ENCODE results near the gene PDZD8. TPM values are rescaled to one million over a fixed set of nuclear protein-coding genes. Genes with fewer than 3 reads are reported as not detected.

PDZD8 gene, protein sequence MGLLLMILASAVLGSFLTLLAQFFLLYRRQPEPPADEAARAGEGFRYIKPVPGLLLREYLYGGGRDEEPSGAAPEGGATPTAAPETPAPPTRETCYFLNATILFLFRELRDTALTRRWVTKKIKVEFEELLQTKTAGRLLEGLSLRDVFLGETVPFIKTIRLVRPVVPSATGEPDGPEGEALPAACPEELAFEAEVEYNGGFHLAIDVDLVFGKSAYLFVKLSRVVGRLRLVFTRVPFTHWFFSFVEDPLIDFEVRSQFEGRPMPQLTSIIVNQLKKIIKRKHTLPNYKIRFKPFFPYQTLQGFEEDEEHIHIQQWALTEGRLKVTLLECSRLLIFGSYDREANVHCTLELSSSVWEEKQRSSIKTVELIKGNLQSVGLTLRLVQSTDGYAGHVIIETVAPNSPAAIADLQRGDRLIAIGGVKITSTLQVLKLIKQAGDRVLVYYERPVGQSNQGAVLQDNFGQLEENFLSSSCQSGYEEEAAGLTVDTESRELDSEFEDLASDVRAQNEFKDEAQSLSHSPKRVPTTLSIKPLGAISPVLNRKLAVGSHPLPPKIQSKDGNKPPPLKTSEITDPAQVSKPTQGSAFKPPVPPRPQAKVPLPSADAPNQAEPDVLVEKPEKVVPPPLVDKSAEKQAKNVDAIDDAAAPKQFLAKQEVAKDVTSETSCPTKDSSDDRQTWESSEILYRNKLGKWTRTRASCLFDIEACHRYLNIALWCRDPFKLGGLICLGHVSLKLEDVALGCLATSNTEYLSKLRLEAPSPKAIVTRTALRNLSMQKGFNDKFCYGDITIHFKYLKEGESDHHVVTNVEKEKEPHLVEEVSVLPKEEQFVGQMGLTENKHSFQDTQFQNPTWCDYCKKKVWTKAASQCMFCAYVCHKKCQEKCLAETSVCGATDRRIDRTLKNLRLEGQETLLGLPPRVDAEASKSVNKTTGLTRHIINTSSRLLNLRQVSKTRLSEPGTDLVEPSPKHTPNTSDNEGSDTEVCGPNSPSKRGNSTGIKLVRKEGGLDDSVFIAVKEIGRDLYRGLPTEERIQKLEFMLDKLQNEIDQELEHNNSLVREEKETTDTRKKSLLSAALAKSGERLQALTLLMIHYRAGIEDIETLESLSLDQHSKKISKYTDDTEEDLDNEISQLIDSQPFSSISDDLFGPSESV
- total RNA-seq, result 30.1 and 30.6 TPM in 2 replicates

DNA sequence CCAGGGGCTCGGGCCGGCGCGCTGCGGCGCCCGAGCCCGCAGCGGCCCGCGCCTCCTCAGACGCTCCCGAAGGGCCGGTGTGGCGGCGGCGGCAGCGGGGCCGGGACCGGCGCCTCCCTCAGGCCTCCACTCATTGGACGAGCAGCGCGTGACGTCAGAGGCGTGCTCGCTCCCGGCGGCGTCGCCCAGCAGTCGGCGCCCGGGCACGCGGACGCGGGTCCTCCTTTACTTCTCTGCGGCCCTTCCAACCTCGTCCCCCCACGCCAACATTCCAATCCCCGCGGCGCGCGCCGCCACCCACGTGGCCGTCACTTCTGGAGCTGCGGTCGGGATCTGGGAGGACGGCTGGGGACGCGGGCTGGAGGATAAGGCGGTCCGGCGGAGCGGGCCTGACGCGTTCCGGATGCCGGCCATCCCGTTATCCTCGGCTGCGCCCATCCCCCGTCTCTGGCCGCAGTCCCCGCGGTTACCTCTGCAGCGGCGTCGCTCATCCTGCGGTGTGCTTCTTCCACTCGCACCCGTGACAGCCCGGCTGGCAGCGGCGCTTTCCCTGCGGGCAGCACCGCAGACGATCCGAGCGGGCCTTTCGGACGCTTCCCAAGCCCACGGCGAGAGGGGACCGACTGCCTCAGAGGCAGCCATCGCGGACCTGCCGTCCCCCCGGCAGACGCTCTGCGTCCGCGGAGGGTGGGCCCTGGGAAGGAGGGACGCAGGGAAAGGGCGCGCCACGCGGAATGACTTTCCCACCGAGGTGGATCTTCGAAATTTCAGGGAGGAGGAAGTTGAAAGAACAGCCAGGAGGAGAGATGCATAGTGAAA lies at the start of gene PDZD8:
TSS of gene PDZD8 (minus strand) at position 81 of the 819 bp plus-strand sequence. CDS start 213 bp downstream, outside the sequence.

DNA sequence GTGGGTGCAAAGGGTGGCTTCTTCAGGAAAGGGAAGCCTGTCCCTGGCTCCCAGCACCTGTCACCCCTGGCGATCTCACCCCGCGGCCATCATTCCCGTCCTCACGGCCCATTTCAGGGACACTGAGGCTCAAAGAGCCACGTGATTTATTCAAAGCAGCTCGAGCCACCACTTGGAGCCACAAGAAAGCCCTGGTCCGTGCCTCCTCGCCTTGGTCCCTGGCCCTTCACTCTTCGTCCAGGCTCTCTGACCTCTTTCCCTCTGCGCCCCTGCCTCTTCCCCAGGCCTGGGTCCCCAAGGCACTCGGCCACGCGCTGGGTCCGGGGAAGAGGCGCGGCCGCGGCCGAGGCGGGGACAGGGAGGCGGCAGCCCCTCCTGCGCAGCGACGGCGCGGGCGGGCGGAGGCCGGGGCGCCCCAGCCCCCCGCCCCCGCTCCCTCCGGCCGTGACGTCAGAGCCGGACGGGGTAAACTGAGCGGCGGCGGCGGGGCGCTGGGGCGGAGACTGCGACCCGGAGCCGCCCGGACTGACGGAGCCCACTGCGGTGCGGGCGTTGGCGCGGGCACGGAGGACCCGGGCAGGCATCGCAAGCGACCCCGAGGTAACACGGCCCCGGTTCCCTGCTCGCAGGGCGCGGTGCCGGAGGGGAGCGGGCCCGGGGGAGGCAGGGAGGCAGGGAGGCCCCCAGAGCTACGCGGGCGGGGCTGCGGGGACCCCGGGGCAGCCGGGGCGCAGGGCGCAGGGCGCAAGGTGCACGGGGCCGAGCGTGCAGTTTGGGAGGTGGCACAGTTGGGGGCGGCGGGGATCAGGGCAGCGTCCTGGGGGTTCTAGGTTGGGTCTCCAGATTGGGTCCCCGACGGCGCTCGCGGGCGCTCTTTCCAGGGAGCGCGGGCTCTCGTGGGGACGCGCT lies 134.4 kb downstream of the PDZD8 start, which contains the start of gene SLC18A2:
TSS of gene SLC18A2 (plus strand) at position 494 of the 909 bp plus-strand sequence. CDS start 580 bp downstream, outside the sequence.

Other genes starting within 250 kb of the PDZD8 start
- gene VAX1, start 237.2 kb downstream of the PDZD8 start, total RNA-seq, result not detected in 2 replicates
- not detected in 2 replicates for gene KCNK18, start 178.0 kb downstream of the PDZD8 start, total RNA-seq
- not detected in 2 replicates for gene SLC18A2, start 134.3 kb downstream of the PDZD8 start, total RNA-seq
- gene EMX2, start 167.3 kb upstream of the PDZD8 start, total RNA-seq, result 1.2 and 2.3 TPM in 2 replicates